ENCODE measurements around the gene ZMYND10.

The ZMYND10 gene

GRCh38 chr3:50374363-50375257, 29.1 kb upstream of the ZMYND10 start:
- peak overlapping the region; percentile 16 for H3K23ac ChIP-seq (ENCODE audit: low read length)
- no CpG with 5 or more reads among the region's 22 CpGs for WGBS (ENCODE audit: extremely low coverage, insufficient coverage, low lambda C conversion rate)
- no peaks in the 10 kb centered on the region for H3K79me1 ChIP-seq (ENCODE audit: low read length)
- no peak overlapping the region for H3K9ac ChIP-seq (ENCODE audit: low read length)
- H3K36me3 ChIP-seq (ENCODE audit: control insufficient read depth, insufficient read depth, low read length) = no peaks in the 10 kb centered on the region
- no peak overlapping the region for H3K27ac ChIP-seq (ENCODE audit: low read depth, low read length)
- H2BK5ac ChIP-seq (ENCODE audit: low read length) = no peak overlapping the region
- H3K18ac ChIP-seq (ENCODE audit: low read length) = peak overlapping the region; percentile 3
- no peak overlapping the region for H3K4me3 ChIP-seq (ENCODE audit: low read length)
- H3K27me3 ChIP-seq (ENCODE audit: insufficient read depth, low read length, poor library complexity) = no peaks in the 10 kb centered on the region
- no peak overlapping the region for H3K4me2 ChIP-seq (ENCODE audit: low read length)
- no peak overlapping the region for H4K5ac ChIP-seq (ENCODE audit: low read length)
- H3K4ac ChIP-seq (ENCODE audit: low read depth, low read length) = no peak overlapping the region
- peak overlapping the region; percentile 73 for H3K56ac ChIP-seq (ENCODE audit: low read length)
- H2BK120ac ChIP-seq (ENCODE audit: low read depth, low read length) = no peak overlapping the region
- no peak overlapping the region for H4K8ac ChIP-seq (ENCODE audit: low read depth, low read length)
- no peak overlapping the region for H2BK15ac ChIP-seq (replicated peaks; ENCODE audit: low read depth)
- no peak overlapping the region for H2AK5ac ChIP-seq (ENCODE audit: low read length)
- H3K4me1 ChIP-seq (ENCODE audit: control insufficient read depth, low read depth, low read length) = peaks cover 3% of the 10 kb centered on the region
- H3K79me2 ChIP-seq (ENCODE audit: control insufficient read depth, insufficient read depth, low read length) = no peaks in the 10 kb centered on the region
- no peak for DNase-seq

GRCh38 chr3:50373146-50374051, 27.9 kb upstream of the ZMYND10 start:
- Histone ChIP-seq H3K4ac (ENCODE audit: low read depth, low read length) (no peak overlapping the region), H4K5ac (ENCODE audit: low read length) (no peak overlapping the region), H3K27me3 (ENCODE audit: insufficient read depth, low read length, poor library complexity) (no peaks in the 10 kb centered on the region), H3K27ac (ENCODE audit: low read depth, low read length) (no peak overlapping the region), H2BK15ac (replicated peaks; ENCODE audit: low read depth) (no peak overlapping the region), H3K79me2 (ENCODE audit: control insufficient read depth, insufficient read depth, low read length) (no peaks in the 10 kb centered on the region), H2BK5ac (ENCODE audit: low read length) (peak overlapping the region; percentile 40), H3K9ac (ENCODE audit: low read length) (no peak overlapping the region), H3K36me3 (ENCODE audit: control insufficient read depth, insufficient read depth, low read length) (no peaks in the 10 kb centered on the region), H3K4me2 (ENCODE audit: low read length) (no peak overlapping the region), H3K56ac (ENCODE audit: low read length) (peak overlapping the region; percentile 79), H3K4me3 (ENCODE audit: low read length) (no peak overlapping the region), H3K4me1 (ENCODE audit: control insufficient read depth, low read depth, low read length) (peaks cover 3% of the 10 kb centered on the region), H3K18ac (ENCODE audit: low read length) (no peak overlapping the region), H3K23ac (ENCODE audit: low read length) (no peak overlapping the region), H3K79me1 (ENCODE audit: low read length) (no peaks in the 10 kb centered on the region), H4K8ac (ENCODE audit: low read depth, low read length) (no peak overlapping the region), H2AK5ac (ENCODE audit: low read length) (no peak overlapping the region), H2BK120ac (ENCODE audit: low read depth, low read length) (no peak overlapping the region)
- peak; percentile 61 for DNase-seq
- no CpG with 5 or more reads among the region's 12 CpGs for WGBS (ENCODE audit: extremely low coverage, insufficient coverage, low lambda C conversion rate)

- Histone ChIP-seq H3K23ac (ENCODE audit: low read length) (no peak overlapping the region), H3K56ac (ENCODE audit: low read length) (no peak overlapping the region), H2BK5ac (ENCODE audit: low read length) (no peak overlapping the region), H4K5ac (ENCODE audit: low read length) (no peak overlapping the region), H3K4ac (ENCODE audit: low read depth, low read length) (no peak overlapping the region), H2AK5ac (ENCODE audit: low read length) (no peak overlapping the region), H3K4me2 (ENCODE audit: low read length) (no peak overlapping the region), H3K79me2 (ENCODE audit: control insufficient read depth, insufficient read depth, low read length) (no peaks in the 10 kb centered on the region), H2BK120ac (ENCODE audit: low read depth, low read length) (no peak overlapping the region), H3K18ac (ENCODE audit: low read length) (no peak overlapping the region), H2BK15ac (replicated peaks; ENCODE audit: low read depth) (no peak overlapping the region), H3K4me1 (ENCODE audit: control insufficient read depth, low read depth, low read length) (peaks cover 3% of the 10 kb centered on the region), H3K79me1 (ENCODE audit: low read length) (no peaks in the 10 kb centered on the region), H4K8ac (ENCODE audit: low read depth, low read length) (no peak overlapping the region), H3K36me3 (ENCODE audit: control insufficient read depth, insufficient read depth, low read length) (no peaks in the 10 kb centered on the region), H3K27me3 (ENCODE audit: insufficient read depth, low read length, poor library complexity) (no peaks in the 10 kb centered on the region), H3K4me3 (ENCODE audit: low read length) (no peak overlapping the region), H3K27ac (ENCODE audit: low read depth, low read length) (no peak overlapping the region), H3K9ac (ENCODE audit: low read length) (no peak overlapping the region)
- WGBS (ENCODE audit: extremely low coverage, insufficient coverage, low lambda C conversion rate) = no CpG with 5 or more reads among the region's 8 CpGs
- DNase-seq = no peak
These were observed 26.8 kb upstream of the ZMYND10 start for GRCh38 chr3:50372349-50372748.

- H3K79me1 ChIP-seq (ENCODE audit: low read length) = no peaks in the 10 kb centered on the region
- no peak overlapping the region for H3K18ac ChIP-seq (ENCODE audit: low read length)
- peak overlapping the region; percentile 12 for H3K56ac ChIP-seq (ENCODE audit: low read length)
- no peak overlapping the region for H2BK15ac ChIP-seq (replicated peaks; ENCODE audit: low read depth)
- H2BK5ac ChIP-seq (ENCODE audit: low read length) = no peak overlapping the region
- no peaks in the 10 kb centered on the region for H3K27me3 ChIP-seq (ENCODE audit: insufficient read depth, low read length, poor library complexity)
- no peak overlapping the region for H3K4me2 ChIP-seq (ENCODE audit: low read length)
- DNase-seq = no peak
- no peaks in the 10 kb centered on the region for H3K79me2 ChIP-seq (ENCODE audit: control insufficient read depth, insufficient read depth, low read length)
- H3K4me3 ChIP-seq (ENCODE audit: low read length) = no peak overlapping the region
- H3K4me1 ChIP-seq (ENCODE audit: control insufficient read depth, low read depth, low read length) = peaks cover 3% of the 10 kb centered on the region
- H2BK120ac ChIP-seq (ENCODE audit: low read depth, low read length) = no peak overlapping the region
- H3K4ac ChIP-seq (ENCODE audit: low read depth, low read length) = no peak overlapping the region
- H4K8ac ChIP-seq (ENCODE audit: low read depth, low read length) = no peak overlapping the region
- H3K23ac ChIP-seq (ENCODE audit: low read length) = no peak overlapping the region
- no peak overlapping the region for H3K27ac ChIP-seq (ENCODE audit: low read depth, low read length)
- no peak overlapping the region for H2AK5ac ChIP-seq (ENCODE audit: low read length)
- H4K5ac ChIP-seq (ENCODE audit: low read length) = no peak overlapping the region
- H3K36me3 ChIP-seq (ENCODE audit: control insufficient read depth, insufficient read depth, low read length) = no peaks in the 10 kb centered on the region
- peak overlapping the region; percentile 20 for H3K9ac ChIP-seq (ENCODE audit: low read length)
- WGBS (ENCODE audit: extremely low coverage, insufficient coverage, low lambda C conversion rate) = no CpG with 5 or more reads among the region's 3 CpGs
These were observed 25.7 kb upstream of the ZMYND10 start for GRCh38 chr3:50371133-50371685.

GRCh38 chr3:50370594-50370993, 25.1 kb upstream of the ZMYND10 start:
- Histone ChIP-seq H3K79me1 (ENCODE audit: low read length) (no peaks in the 10 kb centered on the region), H3K36me3 (ENCODE audit: control insufficient read depth, insufficient read depth, low read length) (no peaks in the 10 kb centered on the region), H3K56ac (ENCODE audit: low read length) (peak overlapping the region; percentile 12), H2BK15ac (replicated peaks; ENCODE audit: low read depth) (no peak overlapping the region), H4K8ac (ENCODE audit: low read depth, low read length) (no peak overlapping the region), H3K79me2 (ENCODE audit: control insufficient read depth, insufficient read depth, low read length) (no peaks in the 10 kb centered on the region), H3K4me2 (ENCODE audit: low read length) (no peak overlapping the region), H4K5ac (ENCODE audit: low read length) (no peak overlapping the region), H3K4ac (ENCODE audit: low read depth, low read length) (no peak overlapping the region), H2BK5ac (ENCODE audit: low read length) (no peak overlapping the region), H3K9ac (ENCODE audit: low read length) (peak overlapping the region; percentile 20), H2BK120ac (ENCODE audit: low read depth, low read length) (no peak overlapping the region), H3K23ac (ENCODE audit: low read length) (no peak overlapping the region), H3K27ac (ENCODE audit: low read depth, low read length) (no peak overlapping the region), H3K4me1 (ENCODE audit: control insufficient read depth, low read depth, low read length) (peaks cover 3% of the 10 kb centered on the region), H2AK5ac (ENCODE audit: low read length) (no peak overlapping the region), H3K18ac (ENCODE audit: low read length) (no peak overlapping the region), H3K27me3 (ENCODE audit: insufficient read depth, low read length, poor library complexity) (no peaks in the 10 kb centered on the region), H3K4me3 (ENCODE audit: low read length) (no peak overlapping the region)
- WGBS (ENCODE audit: extremely low coverage, insufficient coverage, low lambda C conversion rate) = no CpG with 5 or more reads among the region's 14 CpGs
- peak; percentile 56 for DNase-seq
